ENCODE data around the gene TMEM106C. TPM values are rescaled to one million over a fixed set of nuclear protein-coding genes. Genes with fewer than 3 reads are reported as not detected.

The TMEM106C gene
- polyA plus RNA-seq, 1 experiment, result 93.7 TPM

DNA sequence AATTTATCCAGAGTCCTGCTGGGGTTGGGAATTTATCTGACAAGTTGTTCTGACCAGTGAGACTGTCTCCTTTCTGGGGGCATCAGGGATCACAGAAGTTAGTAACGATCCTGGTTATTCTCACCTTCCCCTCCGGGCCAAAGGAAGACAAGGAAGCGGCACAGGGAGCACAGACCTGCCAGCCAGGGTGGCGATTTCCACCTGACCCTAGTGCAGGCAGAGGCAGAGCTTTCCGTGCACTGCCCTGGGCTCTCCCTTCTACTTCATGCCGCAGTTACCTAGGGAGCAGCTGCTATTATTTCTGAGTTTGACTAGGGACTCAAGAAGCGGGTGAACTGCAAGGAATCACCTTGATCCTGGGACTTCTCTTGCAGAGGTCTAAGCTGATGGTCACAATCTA lies 7.4 kb downstream of the TMEM106C start:
- CTCF ChIA-PET, result interaction anchor here (1.1 to 2.1 kb wide), 3 partner anchors 8 to 194 kb away, joined by 3 to 8 read pairs (median 4); no protein-coding TSS in a partner anchor

DNA sequence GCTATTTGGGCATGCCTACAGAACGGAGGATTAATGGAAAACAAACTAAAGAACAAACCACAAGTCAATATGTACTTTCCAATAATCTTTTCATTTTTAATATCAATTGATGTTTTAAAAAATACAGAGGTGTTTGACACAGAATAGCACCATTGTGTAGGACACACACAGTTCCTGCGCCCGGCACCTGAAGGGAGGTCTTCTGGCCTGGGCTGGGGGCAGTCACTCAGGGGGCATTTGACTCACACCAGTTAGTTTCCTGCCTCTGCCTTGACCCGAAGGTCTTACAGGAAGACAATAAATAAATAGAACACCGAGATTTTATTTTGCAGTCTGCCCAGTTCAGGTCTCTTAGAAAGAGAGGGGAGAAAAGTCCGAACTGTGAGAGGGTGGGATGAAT lies 9.5 kb downstream of the TMEM106C start:
- CTCF ChIA-PET, result no interaction called here
- POLR2A ChIA-PET, result no interaction called here
- peaks cover under 1% of the 10 kb centered on the region; the same call in 1 of the 2 replicates for H3K9me3 ChIP-seq (ENCODE audit: control insufficient read depth, insufficient read depth, low read length)
- no peak overlapping the region for H3K27ac ChIP-seq (ENCODE audit: low read depth, low read length)
- DNase-seq (ENCODE audit: low read depth, low spot score), result no peak
- no peak overlapping the region for H3K4me3 ChIP-seq (ENCODE audit: low read depth, low read length)
- TF ChIP-seq, protein P1, sequence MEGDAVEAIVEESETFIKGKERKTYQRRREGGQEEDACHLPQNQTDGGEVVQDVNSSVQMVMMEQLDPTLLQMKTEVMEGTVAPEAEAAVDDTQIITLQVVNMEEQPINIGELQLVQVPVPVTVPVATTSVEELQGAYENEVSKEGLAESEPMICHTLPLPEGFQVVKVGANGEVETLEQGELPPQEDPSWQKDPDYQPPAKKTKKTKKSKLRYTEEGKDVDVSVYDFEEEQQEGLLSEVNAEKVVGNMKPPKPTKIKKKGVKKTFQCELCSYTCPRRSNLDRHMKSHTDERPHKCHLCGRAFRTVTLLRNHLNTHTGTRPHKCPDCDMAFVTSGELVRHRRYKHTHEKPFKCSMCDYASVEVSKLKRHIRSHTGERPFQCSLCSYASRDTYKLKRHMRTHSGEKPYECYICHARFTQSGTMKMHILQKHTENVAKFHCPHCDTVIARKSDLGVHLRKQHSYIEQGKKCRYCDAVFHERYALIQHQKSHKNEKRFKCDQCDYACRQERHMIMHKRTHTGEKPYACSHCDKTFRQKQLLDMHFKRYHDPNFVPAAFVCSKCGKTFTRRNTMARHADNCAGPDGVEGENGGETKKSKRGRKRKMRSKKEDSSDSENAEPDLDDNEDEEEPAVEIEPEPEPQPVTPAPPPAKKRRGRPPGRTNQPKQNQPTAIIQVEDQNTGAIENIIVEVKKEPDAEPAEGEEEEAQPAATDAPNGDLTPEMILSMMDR (IDR thresholded peaks at IDR 0.05; ENCODE audit: low read depth, low read length), result no peak
- peaks cover 7% of the 10 kb centered on the region for H3K27me3 ChIP-seq (ENCODE audit: control insufficient read depth, insufficient read depth, low read length)

More for the DNA sequence above, 7.4 kb downstream of the TMEM106C start:
- Histone ChIP-seq H3K27ac (ENCODE audit: low read depth, low read length) (no peak overlapping the region), H3K4me3 (ENCODE audit: low read depth, low read length) (no peak overlapping the region), H3K27me3 (ENCODE audit: control insufficient read depth, insufficient read depth, low read length) (peaks cover 7% of the 10 kb centered on the region), H3K9me3 (ENCODE audit: control insufficient read depth, insufficient read depth, low read length) (no peaks in the 10 kb centered on the region)
- POLR2A ChIA-PET, result no interaction called here
- no peak for DNase-seq (ENCODE audit: low read depth, low spot score)
- TF ChIP-seq, protein P1 (IDR thresholded peaks at IDR 0.05; ENCODE audit: low read depth, low read length), result no peak

DNA sequence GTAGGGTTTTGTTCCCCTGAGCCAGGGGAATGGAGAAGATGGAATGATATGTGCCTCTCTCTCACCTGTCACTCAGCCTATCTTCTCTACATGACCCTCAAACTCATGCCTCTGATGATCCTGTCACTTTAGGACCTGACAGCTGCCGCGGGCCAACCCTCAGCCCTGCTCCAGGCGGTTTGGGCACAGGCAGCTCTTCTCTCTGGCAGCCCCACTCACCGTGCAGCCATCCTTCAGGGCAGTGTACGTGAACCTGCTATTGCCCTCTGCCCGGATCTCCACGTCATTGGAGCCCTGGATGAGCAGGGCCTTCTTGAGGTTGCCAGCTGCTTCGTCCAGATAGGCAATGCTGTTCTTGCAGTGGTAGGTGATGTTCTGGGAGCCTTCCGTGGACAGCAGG lies 10.5 kb downstream of the TMEM106C start:
- Histone ChIP-seq H3K9me3 (ENCODE audit: control insufficient read depth, insufficient read depth, low read length) (peaks cover 7% of the 10 kb centered on the region; the same call in 1 of the 2 replicates), H3K27me3 (ENCODE audit: control insufficient read depth, insufficient read depth, low read length) (peaks cover 15% of the 10 kb centered on the region), H3K4me3 (ENCODE audit: low read depth, low read length) (no peak overlapping the region), H3K27ac (ENCODE audit: low read depth, low read length) (no peak overlapping the region)
- TF ChIP-seq, protein P1 (IDR thresholded peaks at IDR 0.05; ENCODE audit: low read depth, low read length), result no peak
- CTCF ChIA-PET, result interaction anchor here (0.8 kb wide), 1 partner anchor 11 kb away, joined by 3 read pairs; the partner anchor contains the start of gene TMEM106C
- POLR2A ChIA-PET, result no interaction called here
- no peak for DNase-seq (ENCODE audit: low read depth, low spot score)

DNA sequence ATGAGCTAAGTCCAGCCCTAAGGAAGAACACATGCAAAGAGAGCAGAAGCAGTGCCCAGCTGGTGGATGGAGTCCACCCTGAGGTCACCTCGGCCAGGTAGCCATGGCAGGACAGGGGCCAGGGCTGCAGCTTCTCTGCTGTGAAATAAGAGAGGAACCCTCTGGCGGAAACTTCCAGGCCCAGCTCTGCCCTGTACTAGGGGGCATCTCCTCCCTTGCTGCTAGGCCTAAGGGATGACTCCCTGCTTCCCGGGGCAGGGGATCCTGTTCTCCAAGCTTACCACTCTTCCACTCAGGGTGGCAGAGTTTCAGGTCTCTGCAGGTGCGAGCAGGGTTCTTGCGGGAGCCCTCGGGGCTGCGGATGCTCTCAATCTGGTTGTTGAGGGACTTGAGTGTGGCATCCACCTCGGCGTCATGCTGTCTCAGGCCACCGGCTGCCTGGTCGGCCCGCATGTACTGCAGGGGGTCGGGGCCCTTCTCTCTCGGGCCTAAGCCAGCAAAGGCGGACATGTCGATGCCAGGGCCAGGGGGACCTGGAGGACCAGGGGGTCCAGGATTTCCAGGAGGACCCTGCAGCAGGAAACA lies 11.7 kb downstream of the TMEM106C start:
- H3K4me3 ChIP-seq (ENCODE audit: low read depth, low read length), result no peak overlapping the region
- H3K9me3 ChIP-seq (ENCODE audit: control insufficient read depth, insufficient read depth, low read length), result peaks cover 7% of the 10 kb centered on the region; the same call in 1 of the 2 replicates
- H3K27ac ChIP-seq (ENCODE audit: low read depth, low read length), result no peak overlapping the region
- TF ChIP-seq, protein P1 (IDR thresholded peaks at IDR 0.05; ENCODE audit: low read depth, low read length), result no peak
- ChIA-PET POLR2A (no interaction called here), CTCF (interaction anchor here (1.6 kb wide), 1 partner anchor 12 kb away, joined by 5 read pairs; the partner anchor contains the start of gene TMEM106C)
- H3K27me3 ChIP-seq (ENCODE audit: control insufficient read depth, insufficient read depth, low read length), result peaks cover 18% of the 10 kb centered on the region
- no peak for DNase-seq (ENCODE audit: low read depth, low spot score)

DNA sequence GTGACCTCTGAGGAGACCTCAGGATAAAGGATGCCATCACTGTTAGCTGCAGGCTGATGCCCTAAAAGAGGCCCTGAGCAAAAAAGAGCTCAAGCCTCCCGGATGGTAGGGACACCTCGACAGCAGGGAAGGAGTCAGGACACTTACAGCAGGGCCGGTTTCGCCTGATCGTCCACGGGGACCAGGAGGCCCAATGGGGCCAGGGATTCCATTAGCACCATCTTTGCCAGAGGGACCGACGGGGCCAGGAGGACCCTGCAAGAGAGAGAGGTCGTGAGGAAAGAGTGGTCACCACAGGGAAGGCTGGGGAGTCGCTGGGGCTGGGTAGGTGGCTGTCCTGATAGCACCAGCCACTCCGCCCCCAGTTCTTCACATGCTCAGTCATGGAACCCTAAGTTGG lies 12.4 kb downstream of the TMEM106C start:
- ChIA-PET CTCF (interaction anchor here (1.2 to 1.6 kb wide), 2 partner anchors 12 to 13 kb away, joined by 4 to 5 read pairs; partner anchors contain the start of gene TMEM106C), POLR2A (no interaction called here)
- Histone ChIP-seq H3K4me3 (ENCODE audit: low read depth, low read length) (no peak overlapping the region), H3K27me3 (ENCODE audit: control insufficient read depth, insufficient read depth, low read length) (peaks cover 18% of the 10 kb centered on the region), H3K27ac (ENCODE audit: low read depth, low read length) (no peak overlapping the region), H3K9me3 (ENCODE audit: control insufficient read depth, insufficient read depth, low read length) (peaks cover 7% of the 10 kb centered on the region; the same call in 1 of the 2 replicates)
- TF ChIP-seq, protein P1 (IDR thresholded peaks at IDR 0.05; ENCODE audit: low read depth, low read length), result no peak
- no peak for DNase-seq (ENCODE audit: low read depth, low spot score)

Data from AG04450 (cell line).